ENCODE data around the gene RPL11. TPM values are rescaled to one million over a fixed set of nuclear protein-coding genes. Genes with fewer than 3 reads are reported as not detected.
A peak's percentile ranks its signal among the peaks of the same experiment; 100 is the strongest.
"Not testable (repeated sequence)": the region's sequence is repeated elsewhere in the genome, so short reads cannot be mapped to it uniquely, and the experiment has no call there.

The RPL11 gene
- polyA plus RNA-seq, 4 donors: 2,046 to 2,991 (median 2,419) TPM

- DNase-seq (ENCODE audit: low read depth in 4 of 4, low spot score in 2 of 4): no peak
These were observed 35.1 kb downstream of the RPL11 start for GRCh38 chr1:23726686-23727085.

- DNase-seq (ENCODE audit: low read depth in 4 of 4, low spot score in 2 of 4): no peak
These were observed 35.8 kb downstream of the RPL11 start for GRCh38 chr1:23727362-23727811.

- no peak for DNase-seq (ENCODE audit: low read depth in 4 of 4, low spot score in 2 of 4)
These were observed 41.0 kb downstream of the RPL11 start for GRCh38 chr1:23732363-23733224.

- not testable (repeated sequence) for DNase-seq (ENCODE audit: low read depth in 4 of 4, low spot score in 2 of 4)
These were observed 41.7 kb downstream of the RPL11 start for GRCh38 chr1:23733281-23733680.

DNA sequence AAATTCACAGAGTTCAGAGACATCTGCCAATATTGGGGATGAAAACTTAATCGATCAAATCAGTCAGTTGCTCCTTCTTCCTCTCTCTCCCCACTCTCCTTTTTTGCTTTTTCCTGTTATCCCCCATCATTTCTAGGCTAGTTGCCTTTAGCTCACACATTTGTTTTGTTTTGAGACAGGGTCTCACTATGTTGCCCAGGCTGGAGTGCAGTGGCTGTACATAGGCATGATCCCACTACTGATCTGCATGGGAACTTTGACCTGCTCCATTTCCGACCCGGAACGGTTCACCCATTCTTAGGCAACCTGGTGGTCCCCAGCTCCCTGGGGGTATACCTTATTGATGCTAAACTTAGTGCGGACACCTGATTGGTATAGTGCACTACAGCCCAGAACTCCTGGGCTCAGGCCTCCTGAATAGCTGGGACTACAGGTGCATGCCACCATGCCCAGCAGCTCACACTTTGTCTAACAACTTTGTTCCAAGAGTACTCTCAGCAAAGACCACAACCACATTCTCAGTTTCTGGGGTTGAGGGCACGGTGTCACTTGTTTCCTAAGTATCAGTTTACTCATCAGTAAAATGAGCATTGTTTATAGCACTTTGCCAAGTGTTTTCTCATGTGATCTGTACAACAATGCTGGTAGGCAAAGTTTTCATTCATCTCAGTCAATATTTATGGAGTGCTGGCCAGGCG is 45.0 kb downstream of the RPL11 start:
- no peak for DNase-seq (ENCODE audit: low read depth in 4 of 4, low spot score in 2 of 4)

DNA sequence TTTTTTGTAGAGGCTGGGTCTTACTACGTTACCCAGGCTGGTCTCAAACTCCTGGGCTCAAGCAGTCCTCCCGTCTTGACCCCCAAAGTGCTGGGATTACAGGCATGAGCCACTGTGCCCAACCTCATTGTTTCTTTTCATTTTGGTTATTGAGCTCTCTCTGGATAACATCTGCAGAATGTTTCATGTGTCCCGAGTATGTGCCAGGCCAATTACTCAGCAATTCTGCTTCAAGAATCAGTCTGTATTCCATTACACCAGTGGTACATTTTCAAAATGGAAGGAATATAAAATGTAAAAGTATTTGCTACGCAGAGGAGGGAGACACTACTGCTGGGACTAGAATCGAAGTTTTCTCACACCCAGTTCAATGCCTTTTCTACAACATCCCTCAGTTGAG is 50.0 kb downstream of the RPL11 start:
- DNase-seq (ENCODE audit: low read depth in 4 of 4, low spot score in 2 of 4): no peak

DNA sequence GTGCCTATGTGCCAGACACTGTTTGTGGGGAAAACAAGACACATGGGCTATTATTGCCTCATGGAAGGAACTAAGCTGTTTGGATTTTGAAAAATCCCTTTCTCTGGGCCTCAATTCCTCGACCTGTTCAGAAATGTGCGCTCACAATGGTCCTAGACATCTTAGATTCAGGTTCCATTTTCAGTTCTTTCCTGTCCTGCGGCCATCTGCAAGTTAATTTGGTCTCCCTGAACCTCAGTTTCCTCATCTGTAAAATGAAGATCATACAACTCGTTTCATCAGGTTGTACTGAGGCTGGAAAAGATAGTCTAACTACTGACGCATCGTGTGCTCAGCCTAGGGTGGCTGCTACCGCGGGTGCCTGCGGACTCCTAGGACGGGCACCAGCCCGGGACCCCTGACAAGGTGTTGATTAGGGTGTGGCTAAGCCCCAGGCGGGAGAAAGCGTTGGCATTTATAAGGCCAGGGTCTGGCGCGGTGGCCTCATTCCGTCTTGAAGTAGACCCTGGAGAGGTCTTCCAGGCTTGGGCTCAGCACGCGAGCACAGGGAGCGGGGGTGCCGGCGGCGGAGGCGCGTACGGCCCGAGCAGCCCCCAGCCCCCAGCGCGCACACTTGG is 51.2 kb downstream of the RPL11 start:
- peak in 1 of 4 donors; percentile 11 for DNase-seq (ENCODE audit: low read depth in 4 of 4, low spot score in 2 of 4)

DNA sequence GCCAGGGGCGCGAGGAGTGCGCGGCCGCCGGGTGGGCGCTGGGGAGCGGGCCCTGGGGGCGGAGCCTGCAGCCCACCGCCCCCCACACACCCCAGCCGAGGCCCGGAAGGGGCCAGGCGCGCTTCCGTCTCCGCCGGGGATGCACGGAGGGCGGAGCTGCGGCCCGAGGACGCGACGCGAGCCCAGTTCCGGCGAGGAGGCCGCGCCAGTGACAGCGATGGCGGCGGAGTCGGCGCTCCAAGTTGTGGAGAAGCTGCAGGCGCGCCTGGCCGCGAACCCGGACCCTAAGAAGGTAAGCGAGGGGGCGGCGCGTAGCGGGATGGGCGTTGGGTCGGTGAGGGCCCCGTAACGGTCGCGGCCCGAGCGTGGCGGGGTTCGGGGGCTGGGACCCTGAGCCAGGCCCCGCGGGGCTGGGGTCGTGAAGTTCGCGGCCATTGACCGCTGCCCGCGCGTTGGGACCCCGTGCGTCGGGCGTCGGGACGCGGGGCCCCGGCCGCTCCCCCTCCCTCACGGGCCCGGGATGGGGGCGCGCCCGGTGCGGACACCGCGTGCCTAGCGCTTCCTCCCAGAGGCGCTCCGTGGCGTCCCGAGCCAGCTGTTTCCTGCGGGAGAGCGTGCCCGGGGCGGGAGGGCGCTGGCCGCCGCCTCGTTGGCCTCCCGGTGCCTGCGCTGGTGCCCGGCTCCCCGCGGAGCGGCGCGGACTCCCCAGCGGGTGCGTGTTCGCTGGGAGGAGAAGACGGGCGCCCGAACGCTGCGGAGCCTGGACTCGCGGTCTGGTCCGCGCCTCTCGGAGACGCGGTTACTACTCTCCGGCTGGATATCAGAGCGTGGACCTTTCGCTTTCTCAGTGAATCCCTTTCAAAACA is 51.9 kb downstream of the RPL11 start, which contains the start of gene ELOA:
Gene ELOA (plus strand): TSS at position 185 of the 866 bp plus-strand sequence. CDS start 33 bp downstream, at position 218.
- DNase-seq (ENCODE audit: low read depth in 4 of 4, low spot score in 2 of 4): peak in 3 of 4 donors; percentile 55 to 66 (median 62)

- DNase-seq (ENCODE audit: low read depth in 4 of 4, low spot score in 2 of 4): no peak
These were observed 53.9 kb downstream of the RPL11 start for GRCh38 chr1:23745515-23745914.

Other genes with a start within 250 kb of the RPL11 start
- gene ASAP3, start 207.6 kb upstream of the RPL11 start, polyA plus RNA-seq (ENCODE audit: insufficient read length in 4 of 4): 10 to 100 TPM; 34.5 to 42.1 (median 38.2) TPM
- gene E2F2, start 160.6 kb upstream of the RPL11 start, polyA plus RNA-seq (ENCODE audit: insufficient read length in 4 of 4): 1 to 10 TPM; 4.2 to 6.1 (median 5.0) TPM
- gene ID3, start 132.3 kb upstream of the RPL11 start, polyA plus RNA-seq (ENCODE audit: insufficient read length in 4 of 4): 100 to 1,000 TPM; 303 to 480 (median 357) TPM
- 10 to 100 TPM; 30.4 to 36.3 (median 34.4) TPM for gene ELOA, start 51.7 kb downstream of the RPL11 start, polyA plus RNA-seq (ENCODE audit: insufficient read length in 4 of 4)
- gene PITHD1, start 86.6 kb downstream of the RPL11 start, polyA plus RNA-seq (ENCODE audit: insufficient read length in 4 of 4): 10 to 100 TPM; 55.1 to 65.4 (median 62.6) TPM
- 10 to 100 TPM; 60.2 to 87.1 (median 75.5) TPM for gene LYPLA2, start 99.3 kb downstream of the RPL11 start, polyA plus RNA-seq (ENCODE audit: insufficient read length in 4 of 4)
- 10 to 100 TPM; 30.1 to 42.8 (median 38.0) TPM for gene GALE, start 108.9 kb downstream of the RPL11 start, polyA plus RNA-seq (ENCODE audit: insufficient read length in 4 of 4)
- 10 to 100 TPM; 64.3 to 78.8 (median 75.1) TPM for gene HMGCL, start 133.6 kb downstream of the RPL11 start, polyA plus RNA-seq (ENCODE audit: insufficient read length in 4 of 4)
- gene FUCA1, start 176.5 kb downstream of the RPL11 start, polyA plus RNA-seq (ENCODE audit: insufficient read length in 4 of 4): 10 to 100 TPM; 38.0 to 57.0 (median 43.2) TPM
- gene CNR2, start 221.6 kb downstream of the RPL11 start, polyA plus RNA-seq (ENCODE audit: insufficient read length in 4 of 4): under 1 TPM; 0.04 to 0.09 (median 0.06) TPM

Measured in left renal cortex interstitium (tissue), 4 donors.